ENCODE data around the gene GATAD1.
"Not testable (repeated sequence)": the region's sequence is repeated elsewhere in the genome, so short reads cannot be mapped to it uniquely, and the experiment has no call there.

The GATAD1 gene, protein sequence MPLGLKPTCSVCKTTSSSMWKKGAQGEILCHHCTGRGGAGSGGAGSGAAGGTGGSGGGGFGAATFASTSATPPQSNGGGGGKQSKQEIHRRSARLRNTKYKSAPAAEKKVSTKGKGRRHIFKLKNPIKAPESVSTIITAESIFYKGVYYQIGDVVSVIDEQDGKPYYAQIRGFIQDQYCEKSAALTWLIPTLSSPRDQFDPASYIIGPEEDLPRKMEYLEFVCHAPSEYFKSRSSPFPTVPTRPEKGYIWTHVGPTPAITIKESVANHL
- 22.4 to 74.6 (median 53.9) reads per million in 18 experiments for total RNA-seq

- DNase-seq = peak; percentile 91 to 95
Observed at GRCh38 chr7:92447345-92448204, at the start of gene GATAD1. TSS of gene GATAD1 (plus strand) at chr7:92447482. CDS start at chr7:92447730, 248 bp downstream.

DNA sequence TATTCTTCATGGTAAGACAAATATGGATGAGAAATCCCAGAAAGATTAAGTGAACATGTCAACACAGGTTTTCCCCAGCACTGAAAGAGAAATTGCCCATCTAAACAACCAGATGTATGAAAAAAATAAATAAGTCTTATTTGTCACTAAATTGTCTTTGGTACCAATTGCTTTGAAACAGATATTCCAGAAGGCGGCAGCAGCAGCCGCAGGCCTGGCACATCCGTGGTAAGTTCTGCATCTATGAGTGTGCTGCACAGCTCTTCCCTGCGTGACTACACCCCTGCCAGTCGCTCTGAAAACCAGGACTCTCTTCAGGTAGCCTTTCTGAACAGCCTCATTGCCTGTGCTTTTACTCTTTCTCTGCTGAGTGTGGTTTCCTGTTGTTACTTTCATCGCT lies 49.7 kb upstream of the GATAD1 start:
- no peak for DNase-seq

DNA sequence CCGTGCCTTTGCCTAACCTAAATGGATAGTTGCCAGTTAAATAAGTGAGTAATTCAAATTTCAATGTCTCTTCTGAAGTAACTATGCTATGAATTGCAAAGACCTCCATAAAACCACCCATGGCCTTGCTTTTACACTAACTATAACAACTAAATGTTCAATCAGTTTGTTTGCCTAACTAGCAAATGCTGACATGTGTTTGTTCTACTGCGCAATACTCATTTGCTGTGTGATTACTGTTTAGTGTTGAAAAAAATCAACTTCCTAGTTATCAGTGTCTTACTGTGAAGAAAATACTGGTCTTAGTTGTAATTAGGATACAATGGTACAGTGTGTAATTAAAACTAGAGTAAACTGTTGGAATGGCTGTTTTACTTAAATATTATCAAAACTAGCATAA lies 47.3 kb upstream of the GATAD1 start:
- DNase-seq = no peak

- no peak for DNase-seq
Observed at GRCh38 chr7:92402920-92403759, 44.1 kb upstream of the GATAD1 start.

- DNase-seq = no peak
Observed at GRCh38 chr7:92403760-92404074, 43.6 kb upstream of the GATAD1 start.

- no peak for DNase-seq
Observed at GRCh38 chr7:92404170-92404614, 43.1 kb upstream of the GATAD1 start.

DNA sequence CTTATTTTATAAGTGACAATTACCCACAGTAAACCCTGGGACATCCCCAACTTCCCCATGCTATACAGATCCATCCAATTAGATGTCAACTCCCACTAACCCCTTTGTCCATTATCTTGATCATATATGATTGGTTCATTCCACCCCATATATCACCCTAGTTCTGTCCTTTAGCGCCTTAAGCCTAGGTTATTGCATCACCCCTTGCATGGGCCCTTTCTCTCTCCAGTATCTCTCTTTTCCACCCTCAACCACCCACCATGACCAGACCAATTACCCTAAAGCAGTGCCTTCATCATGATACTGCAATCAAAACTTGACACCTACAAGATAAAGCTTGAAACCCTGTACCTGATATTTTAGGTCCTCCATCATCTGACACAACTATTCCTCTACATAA lies 37.9 kb upstream of the GATAD1 start:
- no peak for DNase-seq

DNA sequence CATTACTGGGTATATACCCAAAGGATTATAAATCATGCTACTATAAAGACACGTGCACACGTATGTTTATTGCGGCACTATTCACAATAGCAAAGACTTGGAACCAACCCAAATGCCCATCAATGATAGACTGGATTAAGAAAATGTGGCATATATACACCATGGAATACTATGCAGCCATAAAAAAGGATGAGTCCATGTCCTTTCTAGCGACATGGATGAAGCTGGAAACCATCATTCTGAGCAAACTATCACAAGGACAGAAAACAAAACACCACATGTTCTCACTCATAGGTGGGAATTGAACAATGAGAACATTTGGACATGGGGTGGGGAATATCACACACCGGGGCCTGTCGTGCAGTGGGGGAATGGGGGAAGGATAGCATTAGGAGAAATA lies 37.1 kb upstream of the GATAD1 start:
- not testable (repeated sequence) for DNase-seq

DNA sequence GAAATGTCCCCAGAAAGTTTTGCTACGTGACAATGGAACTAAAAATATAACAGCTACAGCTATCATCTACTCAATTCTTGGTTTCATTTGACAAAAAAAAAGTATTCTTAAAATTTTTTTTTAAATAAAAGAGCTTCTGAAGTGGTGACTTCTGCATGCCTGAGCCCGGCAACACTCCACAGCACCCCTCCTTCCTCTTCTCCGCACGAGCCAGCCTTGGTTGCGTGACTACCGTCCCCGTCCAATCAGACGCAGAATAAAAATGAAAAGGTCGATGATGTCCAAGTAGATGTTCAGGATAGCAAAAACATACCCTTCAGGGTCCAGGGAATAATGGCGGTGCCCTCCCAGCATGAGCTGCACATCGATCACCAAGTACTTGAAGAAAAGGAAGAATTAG lies 34.5 kb upstream of the GATAD1 start:
- DNase-seq = no peak

- no peak for DNase-seq
Observed at GRCh38 chr7:92413550-92413949, 33.7 kb upstream of the GATAD1 start.

DNA sequence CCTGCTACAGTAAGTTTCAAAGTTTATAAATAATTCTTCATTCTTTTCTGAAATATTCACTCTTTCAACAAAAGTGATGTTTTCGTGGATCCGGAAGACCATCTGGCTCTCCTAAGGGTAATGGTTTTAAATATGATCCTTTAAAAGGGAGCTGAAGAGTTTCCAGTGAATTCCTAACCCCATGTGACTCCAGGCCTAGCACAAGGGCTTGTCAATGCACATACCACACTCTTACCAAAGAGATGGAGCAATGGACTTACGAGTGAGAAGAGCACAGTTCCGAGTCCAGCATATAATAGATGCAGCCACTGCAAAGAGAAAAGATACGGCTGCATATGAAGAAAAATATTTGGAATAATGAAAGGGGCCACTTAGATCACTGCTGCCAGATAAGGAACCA lies 32.1 kb upstream of the GATAD1 start:
- DNase-seq = no peak

DNA sequence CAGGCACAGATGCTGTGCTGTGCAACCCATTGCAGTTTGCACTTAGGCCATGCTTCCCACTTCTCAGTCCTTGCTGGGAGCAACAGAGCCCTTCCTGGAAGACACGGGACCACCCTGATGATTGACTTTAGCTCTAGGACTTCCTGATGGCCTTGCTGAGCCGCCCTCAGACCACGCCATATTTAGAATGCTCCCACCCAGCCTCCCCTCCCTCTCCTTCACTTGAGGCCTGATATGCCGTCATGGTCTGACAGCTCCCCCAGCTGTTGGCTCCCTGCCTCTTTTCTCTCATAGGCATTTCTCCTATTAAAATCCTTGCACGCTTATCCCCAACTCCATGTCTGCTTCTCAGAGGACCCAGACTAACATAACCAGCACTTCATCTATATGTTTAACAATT lies 29.4 kb upstream of the GATAD1 start:
- DNase-seq = no peak

DNA sequence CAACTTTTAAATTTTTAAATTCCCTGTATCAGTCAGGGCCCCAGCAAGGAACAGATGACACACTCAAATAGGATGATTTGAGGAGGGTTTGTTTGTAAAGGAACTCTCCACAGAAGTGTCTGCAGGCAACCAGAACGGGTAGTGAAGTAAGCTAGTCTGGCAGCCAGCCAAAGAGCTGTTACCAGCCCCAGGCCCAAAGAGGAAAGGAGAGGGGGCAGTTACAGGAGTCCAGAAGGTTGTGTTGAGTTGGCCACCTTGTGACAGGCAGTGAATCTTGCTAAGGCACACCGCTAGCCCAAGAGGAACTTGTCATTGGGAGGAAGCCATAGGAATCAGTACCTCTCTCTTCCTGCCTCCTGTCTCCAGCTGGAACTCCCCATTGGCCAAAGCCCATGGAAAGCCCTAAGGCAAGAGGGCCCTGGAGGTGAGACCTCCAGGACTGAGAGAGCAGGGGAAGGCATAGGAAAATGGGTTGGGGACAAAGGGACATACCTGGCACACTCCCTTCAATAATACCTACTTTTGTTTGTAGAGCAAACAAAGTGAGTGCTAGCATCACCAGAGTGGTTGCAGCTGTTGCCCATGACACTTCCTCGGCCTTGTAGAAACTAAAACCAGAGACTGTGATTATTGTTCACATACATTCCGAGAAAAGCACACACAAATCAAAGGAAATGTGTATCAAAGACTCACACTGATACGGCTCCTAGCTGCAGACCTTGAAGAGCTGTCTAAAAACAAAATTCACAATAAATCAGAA lies 25.4 kb upstream of the GATAD1 start:
- DNase-seq = no peak

GRCh38 chr7:92422926-92423325 lies 24.4 kb upstream of the GATAD1 start:
- DNase-seq = no peak

GRCh38 chr7:92423710-92424131 lies 23.6 kb upstream of the GATAD1 start:
- DNase-seq = peak; percentile 19 to 24

GRCh38 chr7:92425311-92425947 lies 21.9 kb upstream of the GATAD1 start:
- peak; percentile 18 to 40 for DNase-seq

DNA sequence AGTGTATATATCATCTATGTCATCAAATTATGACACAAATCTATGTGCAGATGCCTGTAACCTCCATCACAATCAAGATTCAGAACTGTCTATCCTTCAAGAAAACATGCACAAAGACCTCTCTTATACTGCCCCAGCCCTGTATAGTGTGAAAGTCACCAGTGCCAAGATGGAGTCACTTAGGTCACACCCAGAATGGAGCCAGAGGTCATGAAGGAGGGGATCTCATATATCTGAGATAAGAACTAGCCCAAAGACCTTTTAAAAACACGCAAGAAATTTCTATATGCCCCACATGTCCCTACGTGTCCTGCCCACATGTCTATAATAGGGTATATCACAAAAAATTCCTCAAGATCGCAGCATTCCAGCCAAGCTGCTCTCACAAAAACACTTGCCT lies 20.1 kb upstream of the GATAD1 start:
- no peak for DNase-seq

DNA sequence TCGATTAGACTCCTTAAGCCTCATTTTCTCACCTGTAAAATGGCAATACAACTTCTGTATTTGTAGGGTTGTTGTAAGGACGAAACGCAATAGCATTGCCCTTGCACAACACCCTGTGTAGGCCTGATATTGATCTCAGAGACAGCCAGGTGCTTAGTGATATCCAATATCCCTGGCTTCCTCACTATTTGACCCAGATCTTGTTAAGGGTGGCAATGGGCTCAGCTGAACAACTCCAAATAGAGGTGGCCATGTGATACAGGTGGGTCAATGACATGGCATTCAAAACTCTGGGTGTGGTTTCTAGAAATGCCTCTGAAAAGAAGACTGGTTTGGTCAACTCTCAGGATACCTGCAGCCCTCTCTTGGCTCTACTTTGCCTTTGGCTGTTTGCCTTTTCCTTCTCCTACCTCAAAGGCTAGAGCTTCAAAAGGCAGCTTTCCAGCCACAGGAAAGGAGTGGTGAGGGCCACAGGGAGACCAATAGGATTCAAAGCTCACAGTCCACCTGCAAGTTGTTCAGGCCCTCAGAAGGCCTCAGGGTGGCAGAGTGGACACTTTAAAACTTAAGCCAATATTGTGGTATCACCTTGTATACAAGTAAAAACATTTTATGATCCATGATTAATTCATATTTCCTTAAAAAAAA lies 14.9 kb upstream of the GATAD1 start:
- DNase-seq = no peak

DNA sequence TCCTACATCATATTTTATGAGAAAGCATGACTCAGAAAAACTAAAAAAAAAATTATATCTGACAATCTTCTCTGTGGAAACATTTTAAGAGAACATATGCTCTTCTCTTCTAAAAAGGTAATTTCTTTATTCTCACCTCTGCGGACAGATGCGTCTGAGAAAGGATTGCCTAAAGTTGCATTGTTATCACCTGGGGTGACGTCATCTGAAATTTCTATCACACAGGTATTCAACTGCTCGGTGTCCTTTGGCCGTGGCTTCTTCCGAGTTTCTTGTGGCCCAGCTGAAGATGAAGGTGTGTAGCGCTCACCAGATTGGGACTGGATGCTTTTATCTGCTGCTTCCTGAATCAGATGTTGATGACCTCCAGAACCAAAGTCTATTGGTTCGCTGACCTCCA lies 14.3 kb upstream of the GATAD1 start:
- DNase-seq = no peak

DNA sequence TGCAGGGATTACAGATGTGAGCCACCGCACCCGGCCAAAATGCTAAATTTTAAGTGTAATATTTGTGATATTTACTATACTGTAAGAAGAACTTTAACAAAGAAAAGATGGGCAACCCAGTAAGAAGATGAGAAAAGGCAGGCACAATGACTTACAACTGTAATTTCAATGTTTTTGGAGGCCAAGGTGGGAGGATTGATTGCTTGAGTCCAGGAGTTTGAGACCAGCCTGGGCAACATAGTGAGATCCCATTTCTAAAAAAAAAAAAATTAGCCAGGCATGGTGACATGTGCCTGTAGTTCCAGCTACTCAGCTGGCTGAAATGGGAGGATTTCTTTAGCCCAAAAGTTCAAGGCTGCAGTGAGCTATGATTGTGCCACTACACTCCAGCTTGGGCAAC lies 11.7 kb upstream of the GATAD1 start:
- DNase-seq = no peak
